ENCODE data around the gene MYBL2.

DNA sequence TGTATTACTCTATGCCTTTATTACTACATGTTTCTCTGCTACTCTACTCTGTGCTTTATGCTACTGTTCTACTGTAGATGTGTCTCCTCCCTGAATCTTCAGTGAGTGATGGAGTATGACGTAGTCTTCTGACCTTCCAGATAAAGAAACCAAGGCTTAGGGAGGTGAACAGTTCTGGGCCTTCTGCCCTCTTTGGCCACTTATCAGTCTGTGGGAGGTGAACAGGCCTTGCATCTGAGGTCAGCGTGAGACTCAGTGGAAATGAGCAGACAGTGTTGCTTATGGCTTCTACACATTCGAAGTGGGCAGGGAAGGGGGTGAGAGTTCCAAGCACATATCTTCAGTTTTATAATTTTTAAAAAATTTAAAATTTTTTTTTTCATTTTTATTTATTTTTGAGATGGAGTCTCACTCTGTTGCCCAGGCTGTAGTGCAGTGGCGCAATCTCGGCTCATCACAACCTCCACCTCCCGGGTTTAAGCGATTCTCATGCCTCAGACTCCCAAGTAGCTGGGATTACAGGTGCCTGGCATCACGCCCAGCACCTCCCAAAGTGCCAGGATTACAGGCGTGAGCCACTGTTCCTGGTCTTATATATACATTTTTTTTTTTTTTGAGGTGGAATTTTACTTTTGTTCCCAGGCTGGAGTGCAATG is 24.2 kb downstream of the MYBL2 start:
- TF ChIP-seq CTCF (IDR thresholded peaks at IDR 0.05) (no peak), POLR2AphosphoS5 (IDR thresholded peaks at IDR 0.05) (no peak), EP300 (IDR thresholded peaks at IDR 0.05) (no peak)

Measured in sigmoid colon (tissue), 4 donors.